Measurements from ENCODE around the gene RPLP1.

RPLP1 gene

GRCh38 chr15:69468241-69469121 lies 15.9 kb downstream of the RPLP1 start:
- DNase-seq (ENCODE audit: low read depth) = peak; percentile 97
- H3K4me3 ChIP-seq (ENCODE audit: low read length) = no peak overlapping the region
- TF ChIP-seq CTCF (IDR thresholded peaks at IDR 0.05; ENCODE audit: insufficient read depth, low read depth, low read length, missing control alignments) = no peak

GRCh38 chr15:69469467-69470201 lies 17.0 kb downstream of the RPLP1 start:
- DNase-seq (ENCODE audit: low read depth) = peak; percentile 77
- no peak for TF ChIP-seq CTCF (IDR thresholded peaks at IDR 0.05; ENCODE audit: insufficient read depth, low read depth, low read length, missing control alignments)
- no peak overlapping the region for H3K4me3 ChIP-seq (ENCODE audit: low read length)

- no peak for TF ChIP-seq CTCF (IDR thresholded peaks at IDR 0.05; ENCODE audit: insufficient read depth, low read depth, low read length, missing control alignments)
- no peak for DNase-seq (ENCODE audit: low read depth)
- no peak overlapping the region for H3K4me3 ChIP-seq (ENCODE audit: low read length)
These were observed 19.4 kb downstream of the RPLP1 start for GRCh38 chr15:69472046-69472445.

- no peak for TF ChIP-seq CTCF (IDR thresholded peaks at IDR 0.05; ENCODE audit: insufficient read depth, low read depth, low read length, missing control alignments)
- DNase-seq (ENCODE audit: low read depth) = no peak
- H3K4me3 ChIP-seq (ENCODE audit: low read length) = no peak overlapping the region
These were observed 19.9 kb downstream of the RPLP1 start for GRCh38 chr15:69472562-69472961.

GRCh38 chr15:69474291-69474690 lies 21.7 kb downstream of the RPLP1 start:
- H3K4me3 ChIP-seq (ENCODE audit: low read length) = no peak overlapping the region
- DNase-seq (ENCODE audit: low read depth) = peak; percentile 72
- TF ChIP-seq CTCF (IDR thresholded peaks at IDR 0.05; ENCODE audit: insufficient read depth, low read depth, low read length, missing control alignments) = no peak

- DNase-seq (ENCODE audit: low read depth) = peak; percentile 29
- H3K4me3 ChIP-seq (ENCODE audit: low read length) = no peak overlapping the region
- TF ChIP-seq CTCF (IDR thresholded peaks at IDR 0.05; ENCODE audit: insufficient read depth, low read depth, low read length, missing control alignments) = peak; percentile 33
These were observed 22.3 kb downstream of the RPLP1 start for GRCh38 chr15:69474846-69475455.
